KMS-11 (cell line): Measurements from ENCODE around the gene POU3F3.

Experiments
- H2AFZ ChIP-seq: fragments of 200-600 bp; sonication (generic); 2 replicates; pipeline ENCODE4 v1.6.1; 2016; ENCODE audit warnings: antibody characterized with exemption, mixed run types, low read depth
- H3K27ac ChIP-seq: fragments of 200-600 bp; sonication (generic); 2 replicates; pipeline ENCODE4 v1.6.1; 2016; ENCODE audit warnings: mild to moderate bottlenecking, mixed run types
- H3K27me3 ChIP-seq: fragments of 200-600 bp; sonication (generic); 2 replicates; pipeline ENCODE4 v1.6.1; 2017; ENCODE audit warnings: mild to moderate bottlenecking, low read depth, mixed run types, moderate library complexity; ENCODE audit not compliant: insufficient read depth
- H3K36me3 ChIP-seq: fragments of 200-600 bp; sonication (generic); 2 replicates; pipeline ENCODE4 v1.6.1; 2017; ENCODE audit warnings: mild to moderate bottlenecking, mixed run types; ENCODE audit not compliant: insufficient read depth
- H3K4me1 ChIP-seq: fragments of 200-600 bp; sonication (generic); 2 replicates; pipeline ENCODE4 v1.6.1; 2016; ENCODE audit warnings: mild to moderate bottlenecking, low read depth, mixed run types; ENCODE audit not compliant: poor library complexity, severe bottlenecking
- H3K4me2 ChIP-seq: fragments of 200-600 bp; sonication (generic); 2 replicates; pipeline ENCODE4 v1.7.0; 2016; ENCODE audit warnings: mild to moderate bottlenecking, mixed run types
- H3K4me3 ChIP-seq: fragments of 200-600 bp; sonication (generic); IDR thresholded peaks from 2 replicates; pipeline ENCODE4 v1.6.1; 2017; ENCODE audit warnings: low read depth, low read length, mixed read lengths; ENCODE audit not compliant: insufficient read depth
- H3K79me2 ChIP-seq: fragments of 200-600 bp; sonication (generic); 2 replicates; pipeline ENCODE4 v1.6.1; 2016; ENCODE audit warnings: low read depth, mixed run types; ENCODE audit not compliant: insufficient read depth
- H3K9ac ChIP-seq: fragments of 200-600 bp; sonication (generic); 2 replicates; pipeline ENCODE4 v1.6.1; 2016; ENCODE audit warnings: mild to moderate bottlenecking, mixed run types
- H4K20me1 ChIP-seq: fragments of 200-600 bp; sonication (generic); 2 replicates; pipeline ENCODE4 v1.6.1; 2016; ENCODE audit warnings: mild to moderate bottlenecking, mixed run types; ENCODE audit not compliant: insufficient read depth
- CTCF ChIP-seq: fragments of 200-600 bp; sonication (generic); conservative IDR thresholded peaks from 2 replicates; pipeline ENCODE4 v1.6.1; 2017; ENCODE audit warnings: low read depth, mild to moderate bottlenecking, antibody characterized with exemption, low read length, moderate library complexity, mixed read lengths

The POU3F3 gene

DNA sequence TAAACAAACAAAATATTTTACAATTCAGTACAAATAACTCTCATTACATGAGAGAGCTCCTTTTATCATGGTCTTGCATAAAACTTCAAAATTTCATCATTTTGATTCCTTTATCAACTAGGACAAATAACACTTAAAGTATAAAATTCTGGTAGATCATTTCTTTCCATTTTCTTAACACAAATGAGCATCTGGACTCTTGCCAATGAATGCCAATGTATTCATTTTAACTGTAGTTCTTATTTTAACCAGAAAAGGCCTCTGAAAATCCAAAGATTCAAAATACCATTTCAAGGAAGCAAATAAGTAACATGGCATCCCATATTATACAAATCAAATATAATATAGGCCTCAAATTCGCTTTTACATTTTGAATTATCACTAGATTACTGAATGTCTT, 13.8 kb upstream of the POU3F3 start:
- Histone ChIP-seq H4K20me1 (no peaks in the 10 kb centered on the region), H3K9ac (no peak overlapping the region), H3K4me2 (no peak overlapping the region), H2AFZ (no peak overlapping the region), H3K27me3 (no peaks in the 10 kb centered on the region), H3K79me2 (no peaks in the 10 kb centered on the region), H3K27ac (no peak overlapping the region), H3K4me3 (no peak overlapping the region), H3K36me3 (no peaks in the 10 kb centered on the region), H3K4me1 (no peaks in the 10 kb centered on the region)
- TF ChIP-seq CTCF, result no peak

- Histone ChIP-seq H3K27me3 (no peaks in the 10 kb centered on the region), H3K9ac (no peak overlapping the region)
Observed at GRCh38 chr2:104840893-104841585, 12.9 kb upstream of the POU3F3 start.

DNA sequence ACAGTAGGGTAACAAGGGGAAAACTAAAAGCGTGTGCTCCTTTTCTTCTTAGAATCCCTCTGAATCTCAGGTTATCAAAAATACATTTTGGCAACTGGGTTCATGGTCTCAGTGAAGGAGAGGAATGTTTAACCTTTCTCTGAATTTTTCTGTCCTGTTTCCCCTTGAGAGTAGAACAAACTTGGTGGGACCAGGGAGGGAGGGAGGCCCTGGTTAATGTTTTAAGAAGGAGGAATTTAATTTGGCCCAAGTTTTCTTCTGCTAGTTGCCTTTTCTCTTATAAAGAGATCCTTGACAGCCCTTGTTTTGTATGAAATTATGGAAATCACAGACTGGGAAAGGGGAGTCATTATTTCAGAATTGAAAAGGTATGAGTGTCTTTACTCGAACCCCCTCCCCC, 12.2 kb upstream of the POU3F3 start:
- Histone ChIP-seq H3K79me2 (no peaks in the 10 kb centered on the region), H3K4me3 (no peak overlapping the region)
- TF ChIP-seq CTCF, result no peak

More at GRCh38 chr2:104840893-104841585, 12.9 kb upstream of the POU3F3 start:
- Histone ChIP-seq H3K4me3 (no peak overlapping the region), H3K27ac (no peak overlapping the region), H3K79me2 (no peaks in the 10 kb centered on the region), H3K36me3 (no peaks in the 10 kb centered on the region), H3K4me2 (no peak overlapping the region), H4K20me1 (no peaks in the 10 kb centered on the region), H3K4me1 (no peaks in the 10 kb centered on the region), H2AFZ (no peak overlapping the region)
- no peak for TF ChIP-seq CTCF

DNA sequence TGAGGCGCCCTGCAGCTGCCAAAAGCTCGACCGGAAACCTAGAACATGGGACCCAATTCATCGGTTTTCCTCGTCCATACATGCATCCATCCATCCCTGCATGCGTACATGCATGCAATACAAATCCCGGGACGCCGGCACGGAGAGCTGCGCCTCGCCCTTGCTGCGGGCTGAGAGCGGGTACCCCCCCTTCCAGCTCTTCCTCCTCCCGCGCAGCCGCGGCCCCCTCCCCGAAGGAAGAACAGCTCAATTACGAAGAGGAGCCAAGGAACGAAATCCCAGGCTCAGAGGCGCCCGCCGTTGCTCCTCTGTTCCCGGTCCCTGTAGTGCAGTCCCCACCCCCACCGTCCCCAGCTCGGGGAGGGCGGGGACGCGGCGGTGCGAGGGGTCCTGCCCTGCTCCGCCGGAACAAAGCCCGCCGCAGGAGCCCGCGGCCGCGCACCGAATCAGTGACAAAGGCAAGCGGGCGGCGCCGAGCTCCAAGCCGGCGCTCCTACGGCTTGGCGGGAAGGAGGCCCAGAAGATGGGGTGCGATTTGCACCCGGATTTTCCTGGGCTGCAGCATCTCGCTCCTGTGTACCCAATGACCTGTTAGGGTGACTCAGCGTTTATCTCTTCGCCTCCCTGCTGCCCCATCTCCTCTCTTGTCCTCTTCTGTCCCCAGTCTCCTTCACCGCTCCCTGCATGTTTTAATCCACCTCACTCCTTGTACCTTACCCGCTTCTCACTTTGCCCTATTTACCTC, 8.9 kb upstream of the POU3F3 start:
- Histone ChIP-seq H3K4me3 (no peak overlapping the region), H3K27ac (no peak overlapping the region), H3K36me3 (no peaks in the 10 kb centered on the region), H4K20me1 (no peaks in the 10 kb centered on the region), H2AFZ (no peak overlapping the region), H3K27me3 (no peaks in the 10 kb centered on the region), H3K4me2 (no peak overlapping the region), H3K9ac (no peak overlapping the region), H3K4me1 (peaks cover 4% of the 10 kb centered on the region), H3K79me2 (no peaks in the 10 kb centered on the region)
- no peak for TF ChIP-seq CTCF

More for the DNA sequence above, 12.2 kb upstream of the POU3F3 start:
- Histone ChIP-seq H3K27ac (no peak overlapping the region), H3K36me3 (no peaks in the 10 kb centered on the region), H3K4me1 (no peaks in the 10 kb centered on the region), H3K4me2 (no peak overlapping the region), H3K9ac (no peak overlapping the region), H2AFZ (no peak overlapping the region), H3K27me3 (no peaks in the 10 kb centered on the region), H4K20me1 (no peaks in the 10 kb centered on the region)
